IMR-90 (cell line): ENCODE measurements around the gene PAFAH1B1. TPM values are rescaled to one million over a fixed set of nuclear protein-coding genes. Genes with fewer than 3 reads are reported as not detected.

Experiments
- ATAC-seq: fragments of 200-7000 bp; cut with Tn5 transposase; 2 replicates; pipeline ENCODE4 v1.9.1; 2020; ENCODE audit warnings: low read depth, mild to moderate bottlenecking, moderate library complexity
- BruUV-seq: library from RNA; stranded (reverse); fragments of 400-500 nt; replicated peaks from 2 replicates; lab custom pipeline; 2021; lab: Mats Ljungman, UMichigan
- CTCF ChIA-PET: fragments of 300-600 bp; formaldehyde crosslinking; extraction: SDS; loops from one replicate; lab custom pipeline; 2021; ENCODE audit warnings: antibody characterized with exemption; lab: Yijun Ruan, JAX
- POLR2A ChIA-PET: fragments of 300-600 bp; sonication (Branson Sonifier 250); formaldehyde crosslinking; loops from one replicate; lab custom pipeline; 2022; ENCODE audit warnings: antibody characterized with exemption; ENCODE audit not compliant: unreplicated experiment; lab: Charles Lee
- DNase-seq: peaks from one replicate; pipeline ENCODE4 v3.0.0; 2013
- H2AFZ ChIP-seq: replicated peaks from 2 replicates; pipeline ENCODE3; 2013; ENCODE audit warnings: low read length, mild to moderate bottlenecking; ENCODE audit not compliant: poor library complexity
- H2AK5ac ChIP-seq: 2 replicates; pipeline ENCODE4 v1.6.1; 2013; ENCODE audit warnings: low read depth, low read length, inconsistent platforms
- H2AK9ac ChIP-seq: replicated peaks from 2 replicates; pipeline ENCODE3; 2013; ENCODE audit warnings: mild to moderate bottlenecking, low read depth, low read length, moderate library complexity; ENCODE audit not compliant: poor library complexity
- H2BK120ac ChIP-seq: 2 replicates; pipeline ENCODE4 v1.6.1; 2013; ENCODE audit warnings: low read depth, low read length, inconsistent platforms
- H2BK15ac ChIP-seq: 3 replicates; pipeline ENCODE4 v1.6.1; 2013; ENCODE audit warnings: low read depth, low read length, inconsistent platforms
- H2BK20ac ChIP-seq: 2 replicates; pipeline ENCODE4 v1.6.1; 2013; ENCODE audit warnings: low read depth, mild to moderate bottlenecking, inconsistent platforms, low read length, moderate library complexity
- H2BK5ac ChIP-seq: 2 replicates; pipeline ENCODE4 v1.6.1; 2013; ENCODE audit warnings: mild to moderate bottlenecking, low read depth, low read length, inconsistent platforms; ENCODE audit not compliant: poor library complexity, severe bottlenecking
- H3K14ac ChIP-seq: replicated peaks from 2 replicates; pipeline ENCODE4 v1.6.1; 2013; ENCODE audit warnings: low read depth, low read length, inconsistent platforms
- H3K18ac ChIP-seq: 2 replicates; pipeline ENCODE4 v1.6.1; 2013; ENCODE audit warnings: low read depth, low read length, control low read depth
- H3K23ac ChIP-seq: 2 replicates; pipeline ENCODE4 v1.6.1; 2013; ENCODE audit warnings: low read depth, low read length, inconsistent platforms
- H3K27ac ChIP-seq: 2 replicates; pipeline ENCODE4 v1.5.1; 2013; ENCODE audit warnings: mild to moderate bottlenecking, control low read depth, low read length; ENCODE audit not compliant: insufficient read depth
- H3K27me3 ChIP-seq: 2 replicates; pipeline ENCODE4 v1.6.1; 2013; ENCODE audit warnings: low read length; ENCODE audit not compliant: control insufficient read depth, insufficient read depth
- H3K36me3 ChIP-seq: 2 replicates; pipeline ENCODE4 v1.6.1; 2013; ENCODE audit warnings: low read length, mixed read lengths; ENCODE audit not compliant: control insufficient read depth, insufficient read depth
- H3K4ac ChIP-seq: 2 replicates; pipeline ENCODE4 v1.6.1; 2013; ENCODE audit warnings: low read depth, low read length, inconsistent platforms
- H3K4me1 ChIP-seq: 2 replicates; pipeline ENCODE4 v1.6.1; 2013; ENCODE audit warnings: low read length, mixed read lengths; ENCODE audit not compliant: control insufficient read depth, insufficient read depth
- H3K4me2 ChIP-seq: 2 replicates; pipeline ENCODE4 v1.6.1; 2013; ENCODE audit warnings: low read depth, mild to moderate bottlenecking, control low read depth, low read length, moderate library complexity
- H3K4me3 ChIP-seq: 2 replicates; pipeline ENCODE4 v1.5.1; 2013; ENCODE audit warnings: low read depth, mild to moderate bottlenecking, control low read depth, low read length, moderate library complexity; ENCODE audit not compliant: insufficient read depth
- H3K56ac ChIP-seq: 2 replicates; pipeline ENCODE4 v1.6.1; 2013; ENCODE audit warnings: low read length, inconsistent platforms; ENCODE audit not compliant: insufficient read depth; ENCODE audit errors: extremely low read depth
- H3K79me1 ChIP-seq, 2 experiments: 2 replicates each; pipeline ENCODE4 v1.6.1; 2013; ENCODE audit warnings: low read length in 2 of 2, inconsistent platforms in 1 of 2, low read depth in 1 of 2
- H3K9ac ChIP-seq: 2 replicates; pipeline ENCODE4 v1.6.1; 2013; ENCODE audit warnings: low read depth, low read length, control low read depth
- H3K9me1 ChIP-seq: 2 replicates; pipeline ENCODE4 v1.6.1; 2013; ENCODE audit warnings: low read length, inconsistent platforms; ENCODE audit not compliant: insufficient read depth
- H3K9me3 ChIP-seq: 2 replicates; pipeline ENCODE4 v1.6.1; 2013; ENCODE audit warnings: low read length; ENCODE audit not compliant: control insufficient read depth, insufficient read depth
- H4K20me1 ChIP-seq: 2 replicates; pipeline ENCODE4 v1.6.1; 2013; ENCODE audit warnings: low read length, inconsistent platforms; ENCODE audit not compliant: insufficient read depth
- H4K5ac ChIP-seq: 2 replicates; pipeline ENCODE4 v1.6.1; 2013; ENCODE audit warnings: mild to moderate bottlenecking, low read depth, low read length, control low read depth
- H4K8ac ChIP-seq, 2 experiments: 2 replicates each; pipeline ENCODE4 v1.6.1; 2013; ENCODE audit warnings: low read depth in 2 of 2, low read length in 2 of 2, control low read depth in 1 of 2, inconsistent platforms in 1 of 2
- H4K91ac ChIP-seq: 2 replicates; pipeline ENCODE4 v1.6.1; 2013; ENCODE audit warnings: low read depth, low read length, inconsistent platforms; ENCODE audit not compliant: insufficient read depth
- FOS ChIP-seq: fragments of 150-350 bp; IDR thresholded peaks from 2 replicates; pipeline ENCODE4 v1.6.1; 2016; ENCODE audit warnings: low read depth, low read length
- MAFK ChIP-seq: IDR thresholded peaks from 2 replicates; pipeline ENCODE4 v1.6.1; 2012; ENCODE audit warnings: low read depth, low read length, improper control_type of control experiment
- WGBS, 2 experiments: methylation state at CpG; one replicate each; pipeline versions ENCODE4 v1.1.5 to v1.1.7; 2013; ENCODE audit warnings: missing lambda C conversion rate in 2 of 2; ENCODE audit not compliant: insufficient read length in 1 of 2; ENCODE audit errors: extremely low coverage in 2 of 2; 5-methylcytosine and 5-hydroxymethylcytosine counted together
- dilution Hi-C: fragments of 300-500 bp; cut with HindIII; formaldehyde crosslinking; loops from one replicate; pipeline ENCODE4 v1.14.3; 2018; ENCODE audit warnings: low sequenced_read_pairs; ENCODE audit not compliant: unreplicated experiment
- in situ Hi-C: fragments of 300-500 bp; cut with MboI; formaldehyde crosslinking; loops from 3 replicates; pipeline ENCODE4 v1.14.3; 2019; ENCODE audit warnings: low sequenced_read_pairs, inconsistent platforms, mixed read lengths
- intact Hi-C: fragments of 100-400 bp; cut with micrococcal nuclease; formaldehyde crosslinking; loops from 2 replicates; pipeline ENCODE4 v1.10.0; 2022
- polyA plus RNA-seq, 3 experiments: library from polyadenylated mRNA; depleted of rRNA; stranded (reverse); fragments of >200 nt; gene quantifications; 2 replicates each; pipeline ENCODE4 v1.2.3, GENCODE V29; 2012; ENCODE audit warnings: low replicate concordance in 1 of 3
- total RNA-seq: library from RNA; depleted of rRNA; stranded (reverse); fragments of >200 nt; gene quantifications from 2 replicates; pipeline ENCODE4 v1.2.3, GENCODE V29; 2012

The PAFAH1B1 gene
- total and polyA plus RNA-seq, 2 of the 4 experiments (the other 2 are of a cell fraction) = 64.5 to 127 TPM

DNA sequence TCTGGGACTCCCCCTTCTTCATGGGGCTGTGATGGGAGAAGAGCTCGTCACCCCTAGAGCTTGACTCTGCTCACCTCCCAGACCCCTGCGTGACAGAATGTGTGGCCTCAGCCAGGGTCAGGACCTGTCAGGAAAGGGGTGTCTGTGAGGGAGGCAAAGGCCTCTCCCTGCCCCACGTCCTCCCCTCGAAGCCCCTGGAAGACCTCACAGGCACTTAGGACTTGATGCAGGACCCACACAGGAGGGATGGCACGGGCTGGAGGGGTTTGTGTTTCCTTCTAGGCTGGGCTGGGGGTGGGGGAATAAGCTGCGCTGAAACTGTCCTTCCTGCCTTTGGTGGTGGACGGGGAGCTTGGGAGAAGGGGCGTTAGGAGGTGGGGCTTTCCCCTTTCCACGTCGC, 129.2 kb downstream of the PAFAH1B1 start:
- no peak for ATAC-seq
- no peak overlapping the region for H3K23ac ChIP-seq
- no peak overlapping the region for H3K18ac ChIP-seq
- no peak overlapping the region for H2BK120ac ChIP-seq
- H3K9me3 ChIP-seq = no peaks in the 10 kb centered on the region
- no peaks in the 10 kb centered on the region for H4K20me1 ChIP-seq
- TF ChIP-seq MAFK (no peak), FOS (no peak)
- no peak overlapping the region for H3K27ac ChIP-seq
- no peak overlapping the region for H3K4me2 ChIP-seq
- H2BK5ac ChIP-seq = no peak overlapping the region
- H3K36me3 ChIP-seq = no peaks in the 10 kb centered on the region
- H2BK15ac ChIP-seq = no peak overlapping the region
- H3K9ac ChIP-seq = no peak overlapping the region
- H2AK9ac ChIP-seq = no peak overlapping the region
- no peaks in the 10 kb centered on the region for H3K4me1 ChIP-seq
- H3K4ac ChIP-seq = no peak overlapping the region
- H3K14ac ChIP-seq = no peak overlapping the region
- in situ Hi-C loops = no loop called here
- H4K91ac ChIP-seq = no peak overlapping the region
- H4K5ac ChIP-seq = no peak overlapping the region
- H2BK20ac ChIP-seq = no peak overlapping the region
- intact Hi-C loops = no loop called here
- no peaks in the 10 kb centered on the region for H3K79me1 ChIP-seq
- no TSS peak for BruUV-seq
- WGBS, 2 experiments = no CpG with 5 or more reads among the region's 10 CpGs
- H3K4me3 ChIP-seq = no peak overlapping the region
- no peak overlapping the region for H3K56ac ChIP-seq
- H2AK5ac ChIP-seq = no peak overlapping the region
- POLR2A ChIA-PET = no interaction called here
- dilution Hi-C loops = no loop called here
- peaks cover 48% of the 10 kb centered on the region for H3K27me3 ChIP-seq
- no peak overlapping the region for H4K8ac ChIP-seq
- CTCF ChIA-PET = no interaction called here
- no peak overlapping the region for H2AFZ ChIP-seq
- no peaks in the 10 kb centered on the region for H3K9me1 ChIP-seq
- DNase-seq = no peak
